NOMO-1 treated with dmso at 0.1 percent for 144 hours (cell line): ENCODE data around the gene SMIM41.

Experiments
- DNase-seq: peaks from one replicate; lab custom pipeline; 2025; ENCODE audit not compliant: unreplicated experiment; lab: John Stamatoyannopoulos, UW

The SMIM41 gene

DNA sequence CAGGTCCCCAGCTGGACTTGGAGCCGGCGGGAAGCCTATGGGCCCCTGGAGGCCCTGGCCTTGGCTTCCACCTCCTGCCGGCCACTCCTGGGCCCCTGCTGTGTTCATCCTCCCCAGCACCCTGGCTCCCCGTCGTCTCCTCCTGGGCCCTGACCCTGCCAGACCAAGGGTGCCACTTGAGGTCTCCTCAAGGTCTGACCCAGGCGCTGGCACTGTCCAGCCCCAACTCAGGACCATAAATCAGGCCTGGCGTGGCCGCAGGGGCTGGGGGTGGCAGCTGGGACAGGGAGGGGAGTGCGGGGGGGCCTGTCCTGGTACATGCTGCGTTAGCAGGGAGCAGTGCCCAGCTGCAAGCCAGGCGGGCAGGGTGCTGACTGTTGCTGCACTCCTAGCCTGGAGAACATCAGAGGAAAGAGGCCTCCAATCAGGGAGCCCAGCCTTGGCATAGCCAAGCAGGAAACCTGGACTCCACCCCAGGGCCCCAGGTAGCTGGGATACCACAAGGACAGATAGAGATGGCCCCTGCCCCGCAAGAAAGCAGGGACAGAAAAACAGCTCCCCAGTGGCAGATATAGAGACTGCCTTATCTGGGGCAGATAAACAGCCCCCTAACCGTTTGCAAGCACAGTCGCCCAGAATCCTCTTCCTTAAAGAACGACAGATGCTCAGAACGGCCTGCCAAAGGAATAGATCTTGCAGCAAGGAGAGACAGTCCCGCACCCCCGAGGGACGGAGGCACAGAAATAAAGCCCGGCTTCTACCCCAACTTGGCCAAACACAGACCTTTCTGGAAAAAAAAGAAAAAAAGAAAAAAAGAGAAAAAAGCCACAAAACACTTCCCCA, 16.2 kb upstream of the SMIM41 start:
- DNase-seq: no peak

DNA sequence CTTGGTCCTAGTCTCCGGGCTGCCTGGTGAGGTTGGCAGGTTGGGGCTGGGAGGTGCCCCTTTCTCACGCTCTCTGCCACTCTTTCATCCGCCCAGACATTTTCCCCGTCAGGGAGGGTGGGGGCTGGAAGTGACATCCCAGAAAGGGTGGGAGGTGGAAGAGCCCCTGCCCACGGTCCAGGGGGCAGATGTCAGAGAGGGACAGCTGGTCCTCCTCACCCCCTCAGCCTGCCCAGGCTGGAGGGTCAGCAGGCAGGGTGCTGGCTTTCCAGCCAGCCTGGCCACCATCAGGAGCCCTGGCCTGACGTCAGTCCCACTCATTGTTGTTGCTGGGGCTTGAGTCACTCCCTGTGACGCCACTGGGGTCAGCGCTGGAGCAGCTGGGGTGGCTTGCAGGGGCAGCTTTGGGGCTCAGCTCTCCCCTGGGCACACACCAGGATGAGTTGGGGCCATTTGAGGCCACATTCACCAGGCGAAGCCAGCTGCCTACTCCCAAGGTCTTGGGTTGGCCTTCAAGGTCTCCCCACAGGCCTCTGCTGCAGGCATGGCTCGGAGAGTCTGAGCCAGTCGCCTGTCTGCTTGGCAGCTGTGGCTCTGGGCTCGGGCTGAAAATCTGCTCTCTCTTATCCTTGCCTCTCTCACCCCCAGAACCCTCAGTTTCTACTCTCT, 15.4 kb upstream of the SMIM41 start:
- no peak for DNase-seq

DNA sequence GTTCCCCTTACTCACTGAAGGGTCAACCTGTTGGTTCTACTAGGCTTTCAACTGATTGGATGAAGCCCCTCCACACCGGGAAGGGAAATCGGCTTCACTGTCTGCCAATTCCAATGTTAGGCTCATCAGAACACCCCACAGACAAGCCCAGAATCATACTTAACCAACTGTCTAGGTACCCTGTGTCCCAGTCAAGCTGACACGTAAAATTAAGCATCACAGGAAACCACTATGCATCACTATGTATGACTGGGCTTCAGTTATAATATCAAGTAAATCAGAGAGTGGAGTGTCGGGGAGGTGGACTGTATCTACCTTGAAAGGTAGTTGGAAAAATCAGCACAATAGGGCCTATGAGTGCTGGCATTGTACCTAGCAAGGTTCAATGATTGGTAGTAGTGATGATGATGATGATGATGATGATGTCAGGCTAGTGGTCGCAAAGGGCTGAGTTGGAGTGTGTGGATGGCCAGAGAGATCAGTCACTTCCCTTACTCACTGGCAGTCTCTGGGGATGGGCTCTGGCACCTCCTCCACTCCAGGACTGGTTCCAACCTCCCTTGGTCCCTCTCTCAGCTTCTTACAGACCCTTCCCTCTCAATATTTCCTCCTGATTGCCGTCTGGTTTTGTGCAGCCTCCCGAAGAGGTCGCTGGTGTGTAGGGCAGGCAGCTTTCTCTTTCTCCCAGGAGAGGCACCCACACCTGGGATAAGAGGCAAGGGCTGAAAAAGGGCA, 13.0 kb upstream of the SMIM41 start:
- DNase-seq: no peak

DNA sequence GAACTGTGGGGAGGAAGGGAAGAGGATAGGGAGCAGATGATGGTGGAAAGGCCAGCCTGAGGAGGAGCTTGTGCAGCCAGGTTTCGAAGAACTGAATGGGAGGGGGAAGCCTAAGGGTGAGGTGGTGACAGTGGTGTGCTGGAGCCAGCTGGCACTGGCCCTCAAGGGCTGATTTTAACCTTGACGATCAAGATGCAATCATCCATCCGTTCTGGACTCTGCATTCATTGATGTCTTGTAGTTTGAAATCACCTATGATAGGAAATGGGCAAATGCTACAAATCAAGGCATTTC, 12.5 kb upstream of the SMIM41 start:
- DNase-seq: no peak

DNA sequence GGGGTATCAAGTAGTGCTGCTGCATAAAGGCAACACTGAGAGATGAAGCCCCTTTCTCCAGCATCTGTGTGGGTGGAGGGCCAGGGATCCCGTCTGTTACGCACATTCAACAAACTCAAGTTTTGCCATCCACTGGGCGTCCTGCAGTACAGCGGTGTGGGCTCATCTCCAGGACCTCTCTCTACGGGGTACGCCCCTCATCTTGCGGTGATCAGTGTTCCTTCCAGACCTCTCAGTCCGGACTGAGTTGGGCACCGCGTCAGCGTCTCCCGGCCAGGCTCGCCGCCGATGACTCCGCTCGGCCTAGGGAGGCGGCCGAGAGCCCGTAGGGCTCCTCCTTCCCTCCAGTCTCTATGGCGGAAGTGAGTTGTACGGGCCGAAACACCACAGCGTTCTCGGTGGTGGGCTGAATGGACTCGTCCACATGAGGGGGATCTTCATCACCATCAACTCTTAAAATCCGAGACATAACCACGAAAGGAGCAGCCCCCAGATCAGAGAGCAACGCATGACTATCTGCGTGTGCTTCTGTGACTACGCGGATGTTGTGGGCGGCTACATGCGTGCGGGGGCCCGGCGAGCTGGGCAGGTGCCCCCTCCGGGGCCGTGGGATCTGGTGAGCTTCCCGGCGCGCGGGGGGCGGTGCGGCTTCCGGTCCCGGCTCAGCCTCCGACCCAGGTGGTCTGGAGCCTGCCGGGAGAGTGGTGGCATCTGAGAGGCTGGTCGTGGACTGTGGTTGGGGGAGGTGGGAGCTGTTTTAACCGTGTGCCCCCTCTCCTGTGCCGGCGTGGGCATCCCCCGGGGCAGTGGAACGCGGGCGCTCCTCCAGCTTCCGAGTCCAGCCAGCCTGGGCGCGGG, 9.9 kb upstream of the SMIM41 start, which contains the start of gene ATG101:
ATG101 (plus strand) TSS at position 652 of the 858 bp plus-strand sequence. CDS start 3,673 bp downstream, outside the sequence.
- DNase-seq: peak; percentile 90

DNA sequence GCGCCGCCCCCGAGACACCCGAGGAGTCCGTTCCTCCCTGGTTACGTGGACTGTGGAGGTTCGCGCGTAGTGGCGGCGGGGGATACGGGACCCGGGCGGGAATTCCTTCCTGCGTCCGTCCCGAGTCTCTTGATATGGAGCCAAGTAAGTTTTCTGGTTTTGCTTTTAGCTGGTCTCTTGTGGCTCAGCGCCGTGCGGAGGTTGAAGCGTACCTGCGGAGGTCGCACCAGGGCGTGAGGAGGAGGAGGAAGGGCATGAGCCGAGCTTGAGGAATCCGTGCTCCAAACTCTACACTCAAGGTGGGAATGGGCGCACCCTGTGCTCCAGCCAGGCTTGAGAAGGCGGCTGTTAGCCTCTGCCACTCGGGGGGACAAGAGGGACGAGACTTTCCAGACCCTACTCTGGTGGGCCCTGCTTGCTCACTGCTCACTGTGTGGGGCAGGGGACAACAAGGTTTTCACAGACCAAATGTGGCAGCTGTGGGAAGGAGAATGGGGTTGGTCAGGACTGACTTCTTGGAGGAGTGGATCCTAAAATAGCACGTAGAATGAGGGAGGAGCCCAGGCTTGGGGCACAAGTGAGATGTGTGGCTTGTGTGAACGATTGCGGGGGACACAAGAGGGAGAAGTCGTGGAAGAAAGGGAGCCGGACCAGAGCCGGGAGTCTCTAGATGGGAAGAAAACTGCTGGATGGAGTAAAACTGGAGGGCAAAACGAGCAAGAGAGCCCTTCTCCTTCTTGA, 9.1 kb upstream of the SMIM41 start:
- no peak for DNase-seq

DNA sequence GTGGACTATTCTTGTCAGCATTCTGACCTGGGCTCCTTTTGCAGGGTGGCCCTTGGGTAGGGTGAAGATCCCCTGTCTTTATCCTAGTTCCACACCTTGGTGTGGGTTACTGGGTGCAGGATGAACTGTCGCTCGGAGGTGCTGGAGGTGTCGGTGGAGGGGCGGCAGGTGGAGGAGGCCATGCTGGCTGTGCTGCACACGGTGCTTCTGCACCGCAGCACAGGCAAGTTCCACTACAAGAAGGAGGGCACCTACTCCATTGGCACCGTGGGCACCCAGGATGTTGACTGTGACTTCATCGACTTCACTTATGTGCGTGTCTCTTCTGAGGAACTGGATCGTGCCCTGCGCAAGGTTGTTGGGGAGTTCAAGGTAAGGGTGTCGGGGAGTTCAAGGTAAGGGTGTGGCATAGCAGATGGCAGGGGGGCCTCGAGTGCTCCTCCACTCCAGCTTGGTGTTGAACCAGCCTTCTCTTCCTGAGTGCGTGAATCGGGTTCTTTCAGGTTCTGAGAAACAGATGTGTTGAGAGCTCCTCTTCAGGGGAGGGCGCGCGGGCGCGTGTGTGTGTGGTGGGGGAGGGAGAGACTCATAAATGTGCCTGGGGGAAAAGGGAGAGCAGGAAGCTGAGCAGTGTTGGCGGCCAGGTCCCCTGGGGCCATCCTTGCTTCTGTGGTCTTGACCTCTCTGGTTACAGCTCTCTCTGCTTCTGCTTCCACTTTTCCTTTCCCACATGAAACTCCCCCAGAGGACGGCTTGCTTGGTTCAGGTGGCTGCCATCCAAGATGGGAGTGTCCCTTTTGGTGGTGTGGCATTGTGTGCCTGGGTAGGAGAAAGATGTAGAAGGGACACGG, 5.7 kb upstream of the SMIM41 start:
- no peak for DNase-seq

DNA sequence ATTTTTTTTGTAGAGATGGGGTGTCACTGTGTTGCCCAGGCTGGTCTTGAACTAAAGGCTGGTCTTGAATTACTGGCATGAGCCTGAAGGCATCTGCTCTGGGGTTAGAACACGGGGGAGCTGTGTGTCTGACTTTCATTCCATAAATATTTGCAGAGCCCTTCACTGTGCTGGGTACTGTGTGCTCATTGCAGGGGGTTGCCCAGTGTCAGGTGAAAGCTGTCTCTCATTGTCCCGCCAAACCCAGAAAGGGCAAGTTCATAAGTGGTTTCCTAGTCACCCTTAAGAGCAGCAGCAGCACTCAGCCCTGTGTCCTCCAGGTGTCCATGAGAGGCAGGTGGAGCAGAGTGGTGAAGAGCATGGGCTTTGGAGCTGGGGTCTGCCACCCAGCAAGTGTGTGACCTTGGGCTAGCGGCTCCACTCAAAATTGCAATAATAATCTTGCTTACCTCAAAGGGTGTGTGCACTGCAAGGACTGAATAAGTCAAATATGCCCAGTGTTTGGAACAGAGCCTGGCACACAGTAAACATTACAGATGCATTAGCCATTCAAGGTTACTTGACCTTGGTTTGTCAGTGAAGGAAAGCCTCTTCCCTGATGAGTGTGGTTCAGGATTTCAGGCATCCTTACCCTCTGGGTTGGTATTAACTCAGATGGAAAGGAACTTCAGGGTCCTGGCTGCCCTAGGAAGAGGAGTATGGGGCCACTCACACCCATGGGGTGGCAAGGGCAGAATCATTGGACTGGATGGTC, 4.4 kb upstream of the SMIM41 start:
- DNase-seq: no peak

DNA sequence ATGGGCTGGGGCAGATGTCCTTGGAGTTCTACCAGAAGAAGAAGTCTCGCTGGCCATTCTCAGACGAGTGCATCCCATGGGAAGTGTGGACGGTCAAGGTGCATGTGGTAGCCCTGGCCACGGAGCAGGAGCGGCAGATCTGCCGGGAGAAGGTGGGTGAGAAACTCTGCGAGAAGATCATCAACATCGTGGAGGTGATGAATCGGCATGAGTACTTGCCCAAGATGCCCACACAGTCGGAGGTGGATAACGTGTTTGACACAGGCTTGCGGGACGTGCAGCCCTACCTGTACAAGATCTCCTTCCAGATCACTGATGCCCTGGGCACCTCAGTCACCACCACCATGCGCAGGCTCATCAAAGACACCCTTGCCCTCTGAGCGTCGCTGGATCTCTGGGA, 2.7 kb upstream of the SMIM41 start:
- no peak for DNase-seq

DNA sequence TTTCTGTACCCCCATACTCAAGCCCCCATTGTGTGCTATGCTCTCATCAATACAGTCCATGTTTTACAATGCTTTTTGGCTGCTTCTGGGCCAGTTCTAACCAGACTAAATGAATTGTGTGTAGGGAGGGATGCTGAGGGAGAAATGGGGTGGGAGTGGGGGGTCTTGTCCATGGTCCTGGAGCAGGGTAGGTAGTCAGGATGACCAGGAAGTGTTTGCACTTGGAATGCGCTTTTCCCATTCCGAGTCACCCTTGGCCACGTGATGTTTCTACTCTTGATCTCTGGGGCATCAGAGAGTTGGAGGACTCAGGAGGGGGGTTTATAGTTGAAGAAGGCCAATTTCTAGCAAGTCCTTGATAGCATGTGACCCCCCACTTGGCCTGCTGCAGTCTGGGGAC, 1.2 kb upstream of the SMIM41 start:
- no peak for DNase-seq

DNA sequence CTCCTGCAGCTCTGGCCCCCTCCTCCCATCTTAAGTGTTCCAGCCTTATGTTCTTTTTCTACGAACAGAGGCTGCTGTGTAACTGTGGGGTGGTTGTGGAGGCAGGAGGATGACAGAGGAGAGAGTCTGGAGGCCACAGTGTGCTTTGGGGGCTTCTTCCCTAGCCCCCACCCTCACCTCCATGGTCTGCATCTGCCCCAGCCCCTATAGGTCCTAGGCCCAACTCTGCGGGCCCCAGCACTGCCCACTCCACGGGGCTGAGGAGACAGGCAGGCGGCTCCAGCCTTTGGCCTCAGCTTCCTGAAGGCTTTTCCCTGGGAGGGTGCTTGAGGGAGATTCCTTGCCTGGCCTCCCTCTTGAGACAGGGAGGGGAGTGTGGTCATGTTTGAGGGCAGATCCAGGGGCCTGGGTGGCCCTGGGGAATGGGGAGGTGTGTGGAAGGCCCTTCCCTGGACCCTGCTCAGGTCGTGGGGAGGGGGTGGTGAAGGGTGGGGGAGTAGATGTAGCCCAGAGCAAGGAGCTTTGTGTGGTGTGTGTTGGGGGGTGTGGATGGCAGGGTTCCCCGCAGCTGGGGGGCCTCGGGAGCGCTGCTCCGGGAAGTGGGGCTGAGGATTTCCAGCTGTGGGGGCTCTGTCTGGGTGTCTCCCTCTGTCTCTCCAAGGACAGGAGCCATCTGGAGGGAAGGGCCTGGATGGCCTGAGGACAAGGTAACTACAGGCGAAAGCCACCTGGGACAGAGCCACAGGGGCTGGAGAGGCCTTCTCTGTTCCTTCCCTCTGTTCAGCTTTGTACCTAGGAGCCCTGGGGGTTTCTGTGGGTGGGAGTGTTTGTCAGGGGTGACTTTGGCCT, 1.1 kb downstream of the SMIM41 start:
- no peak for DNase-seq

DNA sequence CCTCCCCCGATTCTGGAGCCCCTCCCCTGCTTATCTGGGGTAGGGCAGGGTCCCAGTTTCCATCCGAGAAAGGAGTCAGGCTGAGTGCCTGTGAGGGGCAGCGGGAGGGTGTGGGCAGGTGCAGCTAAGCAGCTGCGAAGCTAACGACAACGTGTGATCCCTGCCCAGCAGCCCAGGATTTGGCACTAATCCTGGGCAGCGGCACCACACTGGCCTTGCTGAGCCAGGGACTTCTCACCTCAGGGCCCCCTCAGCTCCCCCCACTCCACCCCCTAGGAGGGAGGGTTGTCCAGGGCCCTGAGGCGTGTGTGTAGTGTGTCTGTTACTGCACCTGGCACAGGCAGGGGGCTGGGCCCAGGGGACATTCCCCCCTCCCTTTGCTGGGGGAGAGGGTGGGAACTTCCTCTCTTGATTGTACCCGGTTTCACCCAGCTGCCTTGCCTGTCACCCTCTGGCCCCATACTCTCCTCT, 1.8 kb downstream of the SMIM41 start:
- no peak for DNase-seq

DNA sequence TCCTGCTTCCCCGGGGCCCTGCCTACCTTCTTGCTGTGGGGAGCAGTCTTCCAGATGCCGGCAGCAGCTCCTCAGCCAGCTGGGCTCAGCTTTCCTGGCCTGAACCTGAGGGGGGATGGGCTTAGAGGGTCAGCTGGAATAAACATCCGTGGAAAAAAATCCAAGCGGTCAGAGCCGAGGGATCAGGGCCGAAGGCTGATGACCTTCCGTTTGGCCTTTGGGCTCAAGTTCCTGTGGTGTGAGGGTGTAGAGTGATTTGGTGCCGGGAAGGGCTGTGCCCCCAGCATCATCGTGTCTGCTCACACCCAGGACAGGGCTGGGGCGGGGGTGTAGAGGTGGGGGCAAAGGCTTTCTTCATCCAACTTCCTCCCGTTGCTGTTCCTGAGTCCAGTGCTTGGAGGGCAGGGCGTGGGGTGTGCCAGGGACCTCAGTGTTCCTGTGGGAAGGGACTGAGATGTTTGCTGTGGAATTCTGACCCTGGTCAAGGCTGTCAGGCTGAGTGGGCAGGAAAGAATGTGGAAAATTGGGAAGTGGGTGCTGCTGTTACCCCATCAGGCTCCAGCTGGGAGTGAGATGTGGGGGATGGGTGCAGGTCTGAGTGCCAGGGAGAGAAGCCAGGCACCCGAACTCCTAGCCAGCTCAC, 2.6 kb downstream of the SMIM41 start:
- DNase-seq: no peak

DNA sequence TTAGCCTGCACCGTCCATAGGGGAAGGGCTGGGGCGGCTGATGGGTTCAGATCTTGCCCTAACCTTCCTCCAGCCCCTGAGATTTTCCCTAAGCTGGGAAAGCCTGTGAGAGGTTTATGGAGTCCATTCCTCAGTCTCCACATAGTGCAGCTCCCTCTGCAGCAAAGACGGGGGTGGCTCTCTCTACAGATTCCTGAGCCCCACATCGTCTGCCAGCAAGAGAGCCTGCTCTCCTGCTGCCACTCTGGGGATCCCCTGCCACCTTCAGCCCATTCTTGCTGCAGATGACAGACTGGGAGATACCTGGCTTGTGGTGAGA, 3.1 kb downstream of the SMIM41 start:
- DNase-seq: no peak

DNA sequence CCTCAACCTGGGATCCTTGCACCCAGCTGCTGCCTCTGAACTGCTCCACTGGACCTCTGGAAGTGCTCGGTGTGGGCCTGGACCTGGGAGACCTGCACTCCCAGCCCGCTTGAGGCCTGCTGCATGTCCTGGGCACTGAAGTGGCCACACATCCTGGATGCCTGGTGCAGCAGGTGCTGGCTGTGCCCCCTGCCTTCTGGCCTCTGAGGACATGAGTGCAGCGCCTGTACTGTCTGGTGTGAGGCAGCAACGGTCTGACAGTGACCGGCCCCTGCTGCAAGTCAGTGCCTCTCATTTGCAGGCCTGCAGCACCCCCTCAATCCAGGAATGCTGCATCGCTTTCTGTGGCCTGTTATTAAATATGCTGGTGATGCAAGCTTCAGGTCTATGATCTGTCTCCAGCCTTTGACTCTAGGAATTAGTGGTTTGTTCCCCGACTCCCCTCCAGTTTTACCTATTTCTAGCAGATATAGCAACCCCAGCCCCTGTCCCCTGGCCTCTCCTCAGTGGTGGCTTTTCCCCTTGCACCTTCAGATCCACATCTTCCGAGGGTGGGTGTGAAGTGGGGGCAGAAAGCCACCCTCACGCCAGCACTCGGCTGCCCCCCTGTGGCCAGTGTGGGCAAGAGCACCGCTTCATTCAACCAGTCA, 3.6 kb downstream of the SMIM41 start:
- peak; percentile 34 for DNase-seq

DNA sequence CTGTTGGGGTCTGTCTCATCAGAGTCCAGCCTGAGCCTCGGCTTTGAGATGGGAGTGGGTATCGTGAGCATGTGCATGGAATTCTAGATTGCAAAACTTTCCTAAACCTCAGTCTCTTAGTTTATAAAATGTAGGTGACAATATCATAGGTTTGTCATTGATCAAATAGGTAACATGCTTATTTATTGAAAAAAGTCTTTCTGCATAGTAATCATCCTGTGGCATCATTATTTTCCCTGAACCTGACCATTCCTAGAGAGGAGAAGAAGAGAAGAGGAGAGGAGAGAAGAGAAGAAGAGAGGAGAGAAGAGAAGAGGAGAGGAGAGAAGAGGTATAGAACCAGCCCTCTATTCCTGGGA, 4.1 kb downstream of the SMIM41 start:
- no peak for DNase-seq
